Non-pigmented ciliary epithelial cell (primary cell): ENCODE data around the gene CAMTA1.
"Not testable (repeated sequence)": the region's sequence is repeated elsewhere in the genome, so short reads cannot be mapped to it uniquely, and the experiment has no call there.

Experiments used
- DNase-seq: peaks from one replicate; pipeline ENCODE4 v3.0.0-alpha.2; 2010; ENCODE audit warnings: low read depth

Gene CAMTA1

GRCh38 chr1:7372477-7373120, 587.3 kb downstream of the CAMTA1 start:
- no peak for DNase-seq

GRCh38 chr1:7373251-7373650, 588.0 kb downstream of the CAMTA1 start:
- DNase-seq, result no peak

GRCh38 chr1:7373876-7374562, 588.8 kb downstream of the CAMTA1 start:
- no peak for DNase-seq

GRCh38 chr1:7374563-7375160, 589.4 kb downstream of the CAMTA1 start:
- no peak for DNase-seq

GRCh38 chr1:7375329-7375728, 590.1 kb downstream of the CAMTA1 start:
- DNase-seq, result no peak

GRCh38 chr1:7375781-7376660, 590.8 kb downstream of the CAMTA1 start:
- DNase-seq, result no peak

GRCh38 chr1:7376676-7377075, 591.4 kb downstream of the CAMTA1 start:
- DNase-seq, result no peak

GRCh38 chr1:7378346-7379130, 593.3 kb downstream of the CAMTA1 start:
- DNase-seq, result no peak

GRCh38 chr1:7379441-7379971, 594.3 kb downstream of the CAMTA1 start:
- DNase-seq, result peak; percentile 30

GRCh38 chr1:7380068-7380467, 594.8 kb downstream of the CAMTA1 start:
- not testable (repeated sequence) for DNase-seq

- DNase-seq, result no peak
Measured at GRCh38 chr1:7380712-7381111, 595.5 kb downstream of the CAMTA1 start.

GRCh38 chr1:7381729-7382128, 596.5 kb downstream of the CAMTA1 start:
- not testable (repeated sequence) for DNase-seq

GRCh38 chr1:7382971-7383370, 597.7 kb downstream of the CAMTA1 start:
- no peak for DNase-seq

GRCh38 chr1:7383671-7384520, 598.6 kb downstream of the CAMTA1 start:
- DNase-seq, result no peak

GRCh38 chr1:7384679-7385078, 599.4 kb downstream of the CAMTA1 start:
- DNase-seq, result no peak

- no peak for DNase-seq
Measured at GRCh38 chr1:7385471-7386225, 600.4 kb downstream of the CAMTA1 start.

- DNase-seq, result peak; percentile 6
Measured at GRCh38 chr1:7386226-7387052, 601.2 kb downstream of the CAMTA1 start.

- no peak for DNase-seq
Measured at GRCh38 chr1:7387053-7387927, 602.0 kb downstream of the CAMTA1 start.
